ENCODE data around the gene TUBB6.

DNA sequence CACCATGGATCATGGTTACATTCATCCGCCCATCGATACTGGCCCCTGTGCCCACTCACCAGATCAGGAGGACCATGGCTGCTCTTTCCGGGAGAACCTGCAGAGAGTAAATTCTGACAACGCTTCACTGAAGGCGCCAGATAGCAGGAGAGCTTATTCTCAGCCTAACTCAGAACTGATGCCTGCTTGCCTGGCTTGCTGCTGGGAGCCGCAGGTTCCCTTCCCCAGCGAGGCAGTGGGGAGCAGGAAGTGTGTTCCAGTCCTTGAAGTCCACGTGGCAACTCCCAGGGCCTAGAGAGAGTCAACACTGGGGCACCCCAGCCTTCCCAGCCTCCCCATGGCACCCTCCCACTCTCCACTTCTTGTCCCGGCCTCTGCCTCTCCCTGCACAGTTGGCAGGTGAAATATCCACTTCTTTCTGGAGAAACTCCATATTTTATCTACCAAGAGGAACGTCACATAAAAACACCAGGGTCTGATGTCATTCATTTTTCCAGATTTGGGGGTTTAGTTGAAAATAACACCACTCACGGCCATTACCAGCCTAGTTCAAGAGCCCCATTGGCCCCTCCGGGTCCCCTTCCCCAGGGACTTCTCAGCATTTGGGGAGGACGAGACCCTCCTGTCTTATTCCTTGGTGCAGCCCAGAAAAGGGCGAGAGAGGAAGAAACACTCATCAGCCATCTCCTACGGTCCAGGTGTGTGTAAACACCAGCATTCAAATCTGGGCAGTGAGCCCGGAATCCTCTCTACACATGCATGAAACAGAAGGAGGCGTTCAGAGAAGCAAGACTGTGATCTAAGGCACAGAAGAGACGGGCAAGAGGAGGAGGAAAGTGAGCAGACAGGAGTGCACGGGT, 3.5 kb upstream of the TUBB6 start:
- TF ChIP-seq, protein P1, sequence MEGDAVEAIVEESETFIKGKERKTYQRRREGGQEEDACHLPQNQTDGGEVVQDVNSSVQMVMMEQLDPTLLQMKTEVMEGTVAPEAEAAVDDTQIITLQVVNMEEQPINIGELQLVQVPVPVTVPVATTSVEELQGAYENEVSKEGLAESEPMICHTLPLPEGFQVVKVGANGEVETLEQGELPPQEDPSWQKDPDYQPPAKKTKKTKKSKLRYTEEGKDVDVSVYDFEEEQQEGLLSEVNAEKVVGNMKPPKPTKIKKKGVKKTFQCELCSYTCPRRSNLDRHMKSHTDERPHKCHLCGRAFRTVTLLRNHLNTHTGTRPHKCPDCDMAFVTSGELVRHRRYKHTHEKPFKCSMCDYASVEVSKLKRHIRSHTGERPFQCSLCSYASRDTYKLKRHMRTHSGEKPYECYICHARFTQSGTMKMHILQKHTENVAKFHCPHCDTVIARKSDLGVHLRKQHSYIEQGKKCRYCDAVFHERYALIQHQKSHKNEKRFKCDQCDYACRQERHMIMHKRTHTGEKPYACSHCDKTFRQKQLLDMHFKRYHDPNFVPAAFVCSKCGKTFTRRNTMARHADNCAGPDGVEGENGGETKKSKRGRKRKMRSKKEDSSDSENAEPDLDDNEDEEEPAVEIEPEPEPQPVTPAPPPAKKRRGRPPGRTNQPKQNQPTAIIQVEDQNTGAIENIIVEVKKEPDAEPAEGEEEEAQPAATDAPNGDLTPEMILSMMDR (IDR thresholded peaks at IDR 0.05; ENCODE audit: low read length): no peak
- no peak for TF ChIP-seq EZH2 (IDR thresholded peaks at IDR 0.05; ENCODE audit: borderline replicate concordance, low read length)
